PC-3 (cell line): Measurements from ENCODE around the gene PRKACB. TPM values are rescaled to one million over a fixed set of nuclear protein-coding genes. Genes with fewer than 3 reads are reported as not detected.

Experiments used
- ATAC-seq: fragments of 200-7000 bp; cut with Tn5 transposase; 2 replicates; pipeline ENCODE4 v1.9.1; 2020; ENCODE audit warnings: mild to moderate bottlenecking, moderate library complexity
- BruUV-seq: library from RNA; stranded (reverse); fragments of 400-500 nt; replicated peaks from 2 replicates; lab custom pipeline; 2021; lab: Mats Ljungman, UMichigan
- CTCF ChIA-PET: fragments of 300-600 bp; sonication (Branson Sonifier 250); formaldehyde crosslinking; loops from one replicate; lab custom pipeline; 2022; ENCODE audit warnings: antibody characterized with exemption; lab: Charles Lee
- POLR2A ChIA-PET: fragments of 300-600 bp; sonication (Branson Sonifier 250); formaldehyde crosslinking; loops from one replicate; lab custom pipeline; 2022; ENCODE audit warnings: antibody characterized with exemption; ENCODE audit not compliant: unreplicated experiment; lab: Charles Lee
- DNase-seq: peaks from one replicate; pipeline ENCODE4 v3.0.0-alpha.2; 2015
- H2AFZ ChIP-seq: fragments of 300-600 bp; sonication (generic); 2 replicates; pipeline ENCODE4 v1.6.0; 2016; ENCODE audit warnings: antibody characterized with exemption, low read length
- H3F3A ChIP-seq: fragments of 300-600 bp; sonication (generic); one replicate; pipeline ENCODE4 v1.6.0; 2017; ENCODE audit warnings: antibody characterized with exemption, low read length, control low read depth, mild to moderate bottlenecking; ENCODE audit not compliant: unreplicated experiment
- H3K27ac ChIP-seq: fragments of 300-600 bp; sonication (generic); 2 replicates; pipeline ENCODE4 v1.5.1; 2016; ENCODE audit warnings: mild to moderate bottlenecking, low read length
- H3K27me3 ChIP-seq: fragments of 300-600 bp; sonication (generic); 2 replicates; pipeline ENCODE4 v1.6.1; 2016; ENCODE audit warnings: low read length, mixed read lengths
- H3K36me3 ChIP-seq: fragments of 300-600 bp; sonication (generic); 2 replicates; pipeline ENCODE4 v1.6.1; 2016; ENCODE audit warnings: low read depth, mixed run types, low read length, mixed read lengths
- H3K4me1 ChIP-seq: fragments of 300-600 bp; sonication (generic); 2 replicates; pipeline ENCODE4 v1.5.1; 2016; ENCODE audit warnings: low read length; ENCODE audit not compliant: insufficient read depth
- H3K4me2 ChIP-seq: fragments of 300-600 bp; sonication (generic); 2 replicates; pipeline ENCODE4 v1.6.0; 2016; ENCODE audit warnings: low read length
- H3K4me3 ChIP-seq: fragments of 300-600 bp; sonication (generic); 2 replicates; pipeline ENCODE4 v1.5.1; 2016; ENCODE audit warnings: mild to moderate bottlenecking, low read length, mixed read lengths
- H3K79me2 ChIP-seq: fragments of 300-600 bp; sonication (generic); 2 replicates; pipeline ENCODE4 v1.6.1; 2017; ENCODE audit warnings: low read length, mixed read lengths
- H3K9ac ChIP-seq: fragments of 300-600 bp; sonication (generic); 2 replicates; pipeline ENCODE4 v1.6.0; 2016; ENCODE audit warnings: mild to moderate bottlenecking, low read length
- H3K9me2 ChIP-seq: fragments of 300-600 bp; sonication (generic); replicated peaks from 2 replicates; pipeline ENCODE4 v1.6.1; 2016; ENCODE audit warnings: mixed run types, low read length, mixed read lengths
- H3K9me3 ChIP-seq: fragments of 300-600 bp; sonication (generic); 2 replicates; pipeline ENCODE4 v1.6.1; 2016; ENCODE audit warnings: low read length, mixed read lengths
- H4K20me1 ChIP-seq: fragments of 300-600 bp; sonication (generic); 2 replicates; pipeline ENCODE4 v1.6.1; 2016; ENCODE audit warnings: low read length, mixed read lengths
- CTCF ChIP-seq: fragments of 300-600 bp; sonication (generic); conservative IDR thresholded peaks from 2 replicates; pipeline ENCODE4 v1.5.1; 2017; ENCODE audit warnings: antibody characterized with exemption, low read depth, mild to moderate bottlenecking, low read length
- EZH2 ChIP-seq: fragments of 300-600 bp; sonication (generic); IDR thresholded peaks from one replicate; pipeline ENCODE4 v1.6.1; 2017; ENCODE audit warnings: antibody characterized with exemption, mild to moderate bottlenecking, low read length; ENCODE audit not compliant: unreplicated experiment
- EZH2phosphoT487 ChIP-seq: fragments of 300-600 bp; sonication (generic); IDR thresholded peaks from 2 replicates; pipeline ENCODE4 v1.6.1; 2018; ENCODE audit warnings: mild to moderate bottlenecking, antibody characterized with exemption, low read length, borderline replicate concordance
- intact Hi-C: fragments of 100-400 bp; cut with micrococcal nuclease; formaldehyde crosslinking; loops from 2 replicates; pipeline ENCODE4 v1.9.0; 2023
- total RNA-seq: library from RNA; depleted of rRNA; stranded (reverse); fragments of >200 nt; gene quantifications from 2 replicates; pipeline ENCODE4 v1.2.3, GENCODE V29; 2014

The PRKACB gene
- total RNA-seq, 1 experiment from 2014 or later = 7.8 TPM

DNA sequence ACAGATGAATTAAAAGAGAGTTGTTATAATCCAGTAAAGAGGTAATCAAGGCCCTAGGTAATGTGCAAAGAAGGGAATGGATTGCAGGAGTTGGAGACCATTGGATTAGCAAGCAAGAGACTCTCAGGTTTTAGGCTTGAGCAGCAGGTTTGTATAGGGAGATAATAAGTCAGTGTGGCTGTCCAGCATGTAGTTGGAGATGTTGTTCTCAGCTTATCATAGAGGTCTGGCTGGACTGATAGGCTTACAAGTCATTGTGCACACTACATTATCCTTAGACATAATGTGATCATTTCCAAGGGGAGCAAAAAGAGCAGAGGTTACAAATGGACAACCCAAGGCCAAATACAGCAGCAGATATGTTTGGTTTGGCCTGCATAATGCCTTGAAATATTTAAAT lies 111.5 kb downstream of the PRKACB start:
- no peak overlapping the region for H3K4me3 ChIP-seq
- no peak overlapping the region for H2AFZ ChIP-seq
- BruUV-seq = no TSS peak
- no peaks in the 10 kb centered on the region for H4K20me1 ChIP-seq
- no peaks in the 10 kb centered on the region for H3K9me2 ChIP-seq
- no peak overlapping the region for H3K4me2 ChIP-seq
- TF ChIP-seq EZH2phosphoT487 (no peak), CTCF (no peak)
- intact Hi-C loops = loop anchor here (2.0 kb wide), 1 partner anchor 17 kb away; no protein-coding TSS in a partner anchor
- 0 out of 2 replicates have a peak overlapping the region, but pooled peaks have one; percentile 65 for H3K9ac ChIP-seq
- H3K9me3 ChIP-seq = no peaks in the 10 kb centered on the region
- CTCF ChIA-PET = no interaction called here
- POLR2A ChIA-PET = no interaction called here
- H3K79me2 ChIP-seq = no peaks in the 10 kb centered on the region
- peaks cover 36% of the 10 kb centered on the region for H3K4me1 ChIP-seq
- H3F3A ChIP-seq = no peaks in the 10 kb centered on the region
- peak overlapping the region; percentile 94 for H3K27ac ChIP-seq
- H3K36me3 ChIP-seq = no peaks in the 10 kb centered on the region
- DNase-seq = no peak
- H3K27me3 ChIP-seq = no peaks in the 10 kb centered on the region
- no peak for ATAC-seq

DNA sequence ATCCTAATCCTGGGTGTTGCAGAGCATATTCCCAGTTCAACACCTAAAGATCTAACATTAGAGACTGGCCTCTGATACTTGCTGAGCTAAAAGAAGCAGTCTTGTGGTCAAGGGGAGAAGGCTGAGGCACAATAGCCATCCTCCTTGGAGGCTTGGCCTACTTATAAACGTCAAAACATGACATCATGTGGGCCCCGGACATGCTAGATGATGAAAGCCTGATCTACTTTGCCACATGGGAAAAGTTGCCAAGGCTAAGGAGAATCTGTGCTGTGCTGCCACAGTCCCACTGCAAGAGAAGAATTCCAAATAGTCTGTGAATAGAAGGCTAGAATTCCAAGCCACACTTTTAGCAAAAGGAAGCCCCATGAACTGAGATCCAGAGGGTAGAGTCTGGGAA lies 113.5 kb downstream of the PRKACB start:
- H3K79me2 ChIP-seq = no peaks in the 10 kb centered on the region
- H3K4me3 ChIP-seq = no peak overlapping the region
- H3K9ac ChIP-seq = no peak overlapping the region
- H2AFZ ChIP-seq = no peak overlapping the region
- no peaks in the 10 kb centered on the region for H3K27me3 ChIP-seq
- no peaks in the 10 kb centered on the region for H3K9me3 ChIP-seq
- TF ChIP-seq CTCF = no peak
- no peaks in the 10 kb centered on the region for H4K20me1 ChIP-seq
- intact Hi-C loops = no loop called here
- no peaks in the 10 kb centered on the region for H3K36me3 ChIP-seq
- H3F3A ChIP-seq = no peaks in the 10 kb centered on the region
- no peak overlapping the region for H3K27ac ChIP-seq
- no peak overlapping the region for H3K4me2 ChIP-seq
- POLR2A ChIA-PET = no interaction called here
- CTCF ChIA-PET = interaction anchor here (0.5 kb wide), 1 partner anchor 714 kb away, joined by 3 read pairs; no protein-coding TSS in a partner anchor
- no peaks in the 10 kb centered on the region for H3K9me2 ChIP-seq
- H3K4me1 ChIP-seq = peaks cover 45% of the 10 kb centered on the region
- no peak for DNase-seq
- no peak for ATAC-seq
- BruUV-seq = no TSS peak

DNA sequence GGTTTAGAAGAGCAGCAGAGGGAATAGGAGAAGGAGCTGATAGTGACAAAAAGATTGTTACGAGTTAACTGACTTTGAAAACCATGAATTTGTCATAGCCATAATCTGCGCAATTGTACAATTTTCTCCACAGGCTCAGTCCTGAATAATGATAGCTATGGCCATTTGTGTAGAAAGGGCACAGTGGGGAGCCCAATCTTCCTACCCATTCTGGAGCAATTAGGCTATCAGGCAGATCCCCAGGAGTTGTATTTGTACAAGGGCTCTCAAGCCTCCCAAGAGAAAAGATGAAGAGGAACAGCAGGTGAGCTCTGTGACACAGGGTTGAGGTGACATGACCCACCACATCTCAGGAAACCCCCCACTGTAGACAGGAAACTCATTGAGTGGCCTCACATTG lies 115.3 kb downstream of the PRKACB start:
- Histone ChIP-seq H3K4me2 (no peak overlapping the region), H3K27ac (no peak overlapping the region), H2AFZ (no peak overlapping the region), H4K20me1 (no peaks in the 10 kb centered on the region), H3K79me2 (no peaks in the 10 kb centered on the region), H3K4me1 (peaks cover 30% of the 10 kb centered on the region), H3K9me2 (no peaks in the 10 kb centered on the region), H3K9me3 (no peaks in the 10 kb centered on the region), H3K9ac (no peak overlapping the region), H3F3A (no peaks in the 10 kb centered on the region), H3K4me3 (no peak overlapping the region), H3K27me3 (no peaks in the 10 kb centered on the region), H3K36me3 (no peaks in the 10 kb centered on the region)
- POLR2A ChIA-PET = no interaction called here
- ATAC-seq (no peak), DNase-seq (no peak)
- TF ChIP-seq CTCF (no peak), EZH2phosphoT487 (no peak), EZH2 (no peak)
- CTCF ChIA-PET = no interaction called here
- BruUV-seq = no TSS peak
- intact Hi-C loops = no loop called here
